Cerebellar cortex (tissue), 1 donor: ENCODE results near the gene IKZF1.

Experiments
- DNase-seq: peaks from one replicate; pipeline ENCODE4 v3.0.0-alpha.2; 2015; ENCODE audit warnings: low spot score

IKZF1 gene

DNA sequence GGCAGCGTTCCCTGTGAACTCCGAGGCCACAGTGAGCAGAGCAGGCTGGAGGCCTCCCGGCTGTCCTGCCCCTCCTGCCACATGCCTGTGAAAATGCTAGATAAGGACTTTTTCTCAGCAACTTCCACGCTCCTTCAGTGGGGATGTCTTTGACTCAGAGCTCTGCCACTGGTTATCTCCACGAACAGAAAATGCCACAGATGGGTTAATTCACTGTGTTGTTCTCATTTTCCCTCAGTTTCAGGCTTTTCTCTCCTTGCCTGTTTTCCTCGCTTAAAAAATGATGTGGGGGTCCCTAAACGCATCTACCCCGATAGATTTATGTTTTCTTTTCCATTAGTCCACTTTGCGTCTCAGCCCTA lies 51.3 kb downstream of the IKZF1 start:
- DNase-seq = no peak

DNA sequence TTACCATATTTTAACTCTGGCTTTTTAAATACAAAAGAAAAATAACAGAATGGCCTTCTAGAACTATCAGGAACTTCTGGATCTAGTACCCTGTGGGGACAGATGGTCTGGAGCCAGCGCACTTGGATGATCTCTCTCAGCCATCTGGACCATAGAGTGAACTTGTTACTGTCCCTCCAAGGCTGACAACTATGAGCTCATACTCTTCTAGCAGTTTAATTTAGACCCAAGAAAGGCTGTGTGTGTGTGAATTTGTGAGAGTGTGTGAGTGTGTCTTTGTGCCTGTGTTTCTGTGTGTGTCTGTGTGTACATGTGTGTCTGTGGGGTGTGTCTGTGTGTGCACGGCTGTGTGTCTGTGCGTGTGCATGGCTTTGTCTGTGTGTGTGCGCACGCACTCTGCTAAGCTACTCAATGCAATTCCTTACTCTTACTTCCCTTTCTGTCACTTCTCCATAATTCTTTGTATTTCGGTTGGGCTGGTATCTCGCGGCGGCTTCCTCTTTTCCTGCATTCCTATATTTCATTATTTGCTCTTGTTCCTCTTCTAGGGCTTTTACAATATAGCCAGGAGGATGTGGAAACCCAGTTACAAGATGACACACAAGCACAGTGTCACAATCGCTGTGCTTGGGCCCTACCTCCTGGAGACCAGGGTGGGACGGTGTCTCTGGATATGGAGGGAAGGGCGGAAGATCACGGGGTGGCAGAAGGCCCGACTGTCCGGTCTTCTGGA lies 51.9 kb downstream of the IKZF1 start:
- DNase-seq = peak; percentile 6

DNA sequence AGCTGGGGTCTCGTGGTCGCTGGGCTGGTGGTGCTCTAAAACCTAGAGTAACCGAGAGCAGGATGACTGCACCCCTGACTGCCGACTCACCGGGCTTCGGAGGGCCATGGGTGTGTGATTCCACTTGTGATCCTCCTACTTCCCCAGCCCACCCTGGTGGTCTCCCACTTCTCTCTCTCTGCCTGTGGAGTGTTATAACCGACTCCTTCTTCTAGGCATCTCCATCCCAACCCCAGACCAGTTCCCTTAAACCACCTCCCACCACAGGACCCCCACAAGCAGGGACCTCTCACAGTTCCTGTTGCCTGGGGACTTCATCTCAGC lies 52.4 kb downstream of the IKZF1 start:
- no peak for DNase-seq

DNA sequence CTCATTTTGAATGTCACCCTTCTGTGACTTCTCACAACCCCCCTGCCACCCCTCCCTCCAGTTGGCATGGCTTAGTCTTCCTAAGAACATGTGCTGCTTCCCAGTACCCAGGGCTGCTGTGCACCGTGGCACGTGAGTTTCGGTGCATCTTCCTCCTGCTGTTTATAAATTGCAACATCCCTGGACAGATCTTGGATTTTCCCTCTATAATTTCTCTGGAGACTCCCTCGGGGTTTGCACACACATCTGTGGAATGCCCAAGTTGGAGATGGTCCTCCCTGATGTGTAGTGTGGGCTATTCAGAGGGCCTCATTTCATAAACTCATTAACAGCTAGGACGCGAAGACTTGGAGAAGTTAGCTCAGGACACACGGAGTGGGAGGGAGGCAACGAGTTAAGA lies 52.9 kb downstream of the IKZF1 start:
- no peak for DNase-seq

DNA sequence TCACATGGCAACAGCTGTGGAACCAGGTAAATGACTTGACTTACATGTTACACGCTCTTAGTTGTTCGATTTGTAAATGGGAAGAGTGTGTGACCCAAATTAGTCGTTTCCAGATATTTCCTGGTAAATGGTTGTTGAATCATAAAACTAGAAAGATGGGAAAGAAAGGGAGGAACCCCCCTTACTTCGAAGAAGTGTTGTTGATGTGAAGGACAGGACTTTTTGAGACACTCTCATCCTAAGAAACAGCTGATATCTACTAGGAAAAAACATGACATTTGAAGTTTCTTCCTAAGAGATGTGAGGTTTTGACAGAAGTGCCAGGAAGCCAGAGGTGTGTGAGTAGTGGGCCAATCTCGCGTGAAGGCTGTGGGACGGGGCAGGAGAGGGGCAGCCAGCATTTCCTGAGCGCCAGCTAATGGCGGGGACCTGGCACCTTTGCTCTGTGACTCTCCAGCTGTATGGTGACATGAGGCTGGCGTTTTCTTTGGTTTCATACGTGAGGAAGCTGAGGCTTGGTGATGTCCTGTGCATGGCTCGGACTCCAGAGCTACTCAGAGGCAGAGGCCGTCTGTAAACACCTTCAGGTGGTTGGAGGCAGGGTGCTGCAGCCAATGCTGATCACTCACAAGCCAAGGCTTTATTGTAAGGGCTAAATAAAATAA lies 53.7 kb downstream of the IKZF1 start:
- no peak for DNase-seq

DNA sequence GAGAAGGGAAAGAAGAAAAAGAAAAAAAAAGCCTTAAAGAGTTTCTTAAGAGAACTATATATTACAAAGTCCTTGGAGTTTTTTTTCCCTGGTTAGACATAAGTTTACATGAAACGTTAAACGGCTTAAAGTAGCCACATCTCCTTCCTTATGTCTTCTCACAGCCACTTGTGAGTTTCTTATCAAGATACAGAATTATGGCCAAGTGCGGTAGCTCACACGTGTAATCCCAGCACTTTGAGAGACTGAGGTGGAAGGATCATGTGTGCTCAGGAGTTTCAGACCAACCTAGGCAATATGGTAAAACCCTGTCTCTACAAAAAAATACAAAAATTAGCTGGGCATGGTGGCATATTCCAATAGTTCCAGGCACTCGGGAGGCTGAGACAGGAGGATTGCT lies 54.3 kb downstream of the IKZF1 start:
- no peak for DNase-seq

DNA sequence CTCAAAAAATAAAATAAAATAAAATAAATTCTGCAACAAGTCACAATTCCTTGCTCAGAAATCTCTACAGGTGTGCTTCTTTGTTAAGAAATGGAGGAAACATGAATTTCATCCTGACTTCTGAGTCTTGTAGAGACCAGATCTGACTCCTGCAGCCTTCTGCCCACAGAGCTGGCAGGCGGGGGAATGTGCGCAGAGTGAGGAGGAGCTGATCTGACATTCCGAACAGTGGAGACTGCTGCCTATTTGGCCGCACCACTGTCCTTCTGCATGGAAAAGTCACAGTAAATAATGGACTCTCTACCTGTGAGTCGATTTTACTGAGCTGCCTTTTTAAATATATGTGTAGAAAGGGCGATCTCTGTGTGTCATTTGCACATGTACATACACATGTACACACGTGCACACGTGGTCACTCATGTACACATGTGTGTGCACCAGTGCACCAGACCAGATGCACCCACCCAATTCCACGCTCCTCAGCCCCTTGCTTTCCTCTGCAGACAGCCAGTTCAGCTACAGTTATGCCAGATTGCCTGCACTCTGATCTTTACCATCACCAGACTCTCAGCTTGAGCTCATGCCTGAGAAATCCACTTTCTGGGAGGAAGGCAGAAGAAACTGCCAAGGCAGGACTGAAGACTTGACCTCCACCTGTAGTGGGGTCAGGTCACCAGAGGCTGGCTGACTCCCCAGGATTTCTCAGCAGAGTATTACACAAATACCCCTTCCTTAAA lies 54.9 kb downstream of the IKZF1 start:
- DNase-seq = no peak

DNA sequence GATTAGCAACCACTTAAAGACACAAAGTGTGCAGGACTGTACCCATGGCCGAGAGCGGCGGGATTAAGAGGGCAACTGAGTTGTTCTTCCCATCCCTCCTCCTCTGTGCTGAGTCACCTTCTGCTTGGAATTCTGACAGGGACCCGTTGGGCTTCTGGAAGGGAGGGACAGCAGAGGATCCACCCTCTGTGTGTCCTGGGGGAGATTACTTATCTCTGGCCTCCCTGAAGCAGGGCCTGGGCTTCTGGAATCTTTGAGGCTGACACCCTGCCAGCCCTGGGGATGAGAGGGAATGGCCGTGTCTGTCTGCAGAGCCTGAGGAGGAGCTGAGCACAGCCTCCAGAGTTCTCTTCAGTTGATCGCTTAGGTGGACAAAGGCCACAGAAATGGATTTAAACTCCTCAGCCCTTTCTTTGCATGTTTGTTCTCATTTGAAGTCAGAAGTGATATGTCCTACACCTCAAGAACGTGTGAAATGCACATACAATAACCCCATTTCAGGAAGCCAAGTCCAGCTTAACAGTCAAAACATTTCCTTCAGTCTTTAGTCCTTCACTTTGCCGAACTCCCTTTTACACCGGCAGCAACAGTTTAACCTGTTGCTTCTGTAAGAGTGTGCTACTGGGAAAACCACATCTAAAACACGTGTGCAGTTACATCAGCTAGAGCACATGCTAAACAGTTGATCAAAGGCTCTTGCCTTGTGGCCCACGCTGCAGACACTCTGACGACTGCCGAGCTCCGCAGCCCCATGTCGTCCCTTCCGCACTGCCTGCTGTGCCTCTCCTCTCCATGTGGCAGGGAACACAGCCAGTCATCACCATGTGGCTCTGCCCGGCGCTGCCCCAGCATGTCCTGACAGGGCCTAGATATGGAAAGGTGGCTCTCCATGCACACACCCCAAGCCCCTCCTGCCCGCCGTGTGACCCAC lies 55.7 kb downstream of the IKZF1 start:
- DNase-seq = no peak

DNA sequence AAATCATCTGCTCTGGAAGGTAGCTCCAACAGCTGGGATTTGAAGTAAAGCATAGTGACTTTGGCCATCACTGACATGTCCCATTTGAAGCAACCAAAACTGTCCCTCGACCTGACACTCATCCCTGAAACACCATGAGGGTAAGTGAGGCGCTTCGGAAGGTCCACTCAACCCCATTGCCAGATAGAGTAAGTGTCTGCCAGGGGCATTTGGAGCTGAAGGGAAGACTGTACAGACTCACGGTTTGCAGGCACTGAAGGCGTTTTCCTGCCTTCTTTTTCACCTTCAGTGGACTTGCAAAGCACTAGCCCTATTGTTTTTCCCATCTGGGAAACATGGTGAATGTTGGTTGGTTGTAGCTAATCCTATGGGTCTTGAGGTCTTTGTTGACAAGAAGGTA lies 57.6 kb downstream of the IKZF1 start:
- no peak for DNase-seq

DNA sequence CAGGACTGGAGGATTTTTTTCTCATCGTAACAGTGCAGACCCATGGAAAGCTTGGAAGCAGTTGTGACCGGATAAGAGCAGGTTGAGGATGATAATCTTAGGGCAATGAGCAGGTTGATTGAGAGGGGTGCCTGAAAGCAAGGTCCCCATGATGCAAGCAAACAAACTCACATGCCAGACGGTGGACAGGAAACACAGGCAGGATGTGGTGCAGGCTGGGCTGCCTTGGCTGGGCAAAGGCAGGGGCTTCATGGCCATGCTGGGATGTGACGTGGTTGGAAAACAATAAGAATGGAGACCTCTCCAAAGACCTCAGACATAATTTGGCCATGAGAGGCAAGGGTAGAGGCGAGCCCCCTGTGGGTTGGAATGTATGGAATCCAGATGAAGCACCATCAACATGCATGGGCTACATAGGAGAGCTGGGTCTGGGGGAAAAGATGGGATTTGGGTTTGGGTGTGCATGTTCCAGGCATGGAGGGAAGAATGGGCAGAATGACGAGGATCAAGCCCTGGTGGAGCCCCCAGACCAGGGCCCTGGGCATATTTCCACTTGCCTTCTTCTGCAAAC lies 58.3 kb downstream of the IKZF1 start:
- DNase-seq = no peak

DNA sequence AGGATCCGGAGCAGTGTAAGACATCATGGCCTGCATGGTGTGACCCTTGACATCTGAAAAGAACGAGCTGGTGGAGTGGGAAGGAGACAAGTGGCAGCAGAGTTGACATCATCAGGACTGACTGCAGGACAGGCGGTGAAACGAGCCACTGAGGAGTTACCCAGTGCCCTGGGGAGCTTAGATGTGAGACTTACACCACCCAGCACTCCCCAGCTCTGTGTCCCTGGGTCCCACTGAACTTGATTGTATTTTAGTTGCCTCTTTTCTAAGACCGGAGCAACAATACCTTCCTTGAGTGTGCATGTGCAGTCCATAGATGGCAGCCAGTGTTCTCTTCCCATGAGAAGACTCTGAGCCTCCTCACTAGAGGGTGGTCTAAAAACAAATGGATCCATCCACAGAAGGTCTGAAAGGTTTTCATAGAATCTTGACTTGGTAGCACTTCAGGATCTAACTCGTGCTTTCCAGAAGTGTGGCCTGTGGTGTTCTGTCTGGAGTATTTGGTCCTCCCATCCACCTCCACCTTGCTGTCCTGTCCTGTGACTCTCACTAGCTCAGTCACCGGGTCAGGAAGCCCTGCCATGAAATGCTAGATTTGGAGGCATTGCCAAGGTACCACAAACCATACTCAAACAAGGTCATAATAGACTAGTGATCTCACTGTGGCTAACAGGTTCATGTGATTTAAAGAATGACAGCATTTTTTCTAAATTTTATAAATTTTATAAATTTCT lies 59.0 kb downstream of the IKZF1 start:
- no peak for DNase-seq

DNA sequence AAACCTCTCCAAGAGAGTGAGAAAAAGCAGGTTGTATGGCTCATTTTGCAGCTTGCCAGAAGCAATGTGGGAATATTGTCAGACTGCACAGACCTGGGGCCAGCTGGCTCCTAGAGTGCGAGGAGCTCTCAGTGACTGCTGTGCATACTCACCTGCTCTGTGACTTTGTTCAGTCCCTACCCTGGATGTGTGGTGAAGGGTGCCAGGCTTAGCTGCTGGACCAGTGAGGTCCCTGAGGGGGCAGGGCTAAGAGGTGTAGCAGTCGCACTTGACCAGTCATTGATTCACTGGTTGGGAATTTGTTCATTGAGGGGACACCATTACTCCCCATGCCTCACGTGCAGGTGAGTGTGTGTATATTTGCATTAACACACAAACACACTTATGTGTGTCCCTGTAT lies 60.1 kb downstream of the IKZF1 start:
- DNase-seq = no peak

DNA sequence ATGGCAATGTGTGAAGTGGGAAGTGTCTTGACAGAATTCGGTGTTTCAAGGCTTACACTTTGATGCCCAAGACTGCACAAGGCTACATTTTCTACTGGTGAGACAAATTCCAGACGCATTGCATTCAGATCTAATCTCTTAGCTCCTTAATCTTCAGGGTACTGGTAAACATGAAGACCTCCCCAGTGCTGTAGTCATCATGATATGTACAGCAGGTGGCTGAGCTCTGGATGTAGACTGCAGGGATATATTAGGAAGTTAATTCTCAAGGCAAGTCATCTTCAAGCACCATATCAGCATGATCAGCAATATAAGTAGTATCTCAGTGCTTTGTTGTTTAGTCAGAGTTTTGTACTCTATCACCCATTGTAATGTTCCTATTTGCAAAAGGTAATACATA lies 61.8 kb downstream of the IKZF1 start:
- DNase-seq = no peak

DNA sequence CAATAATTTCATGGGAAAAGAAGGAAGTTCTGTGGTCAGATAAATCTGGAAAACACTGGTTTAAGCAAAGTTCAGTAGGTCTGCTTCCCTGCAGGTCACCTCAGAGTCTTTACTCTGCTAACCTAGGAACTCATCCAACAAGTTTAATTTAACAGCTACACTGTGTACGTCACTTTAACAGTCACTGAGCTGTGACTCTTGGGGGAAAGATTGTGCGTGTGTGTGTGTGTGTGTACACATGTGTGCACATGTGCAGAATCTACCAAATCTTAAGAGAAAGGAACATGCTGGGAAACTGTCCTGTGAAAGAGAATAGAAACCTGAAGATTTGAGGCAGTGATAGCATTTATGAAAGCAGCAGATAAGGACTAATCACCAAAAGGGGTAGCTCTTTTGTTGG lies 62.6 kb downstream of the IKZF1 start:
- no peak for DNase-seq

DNA sequence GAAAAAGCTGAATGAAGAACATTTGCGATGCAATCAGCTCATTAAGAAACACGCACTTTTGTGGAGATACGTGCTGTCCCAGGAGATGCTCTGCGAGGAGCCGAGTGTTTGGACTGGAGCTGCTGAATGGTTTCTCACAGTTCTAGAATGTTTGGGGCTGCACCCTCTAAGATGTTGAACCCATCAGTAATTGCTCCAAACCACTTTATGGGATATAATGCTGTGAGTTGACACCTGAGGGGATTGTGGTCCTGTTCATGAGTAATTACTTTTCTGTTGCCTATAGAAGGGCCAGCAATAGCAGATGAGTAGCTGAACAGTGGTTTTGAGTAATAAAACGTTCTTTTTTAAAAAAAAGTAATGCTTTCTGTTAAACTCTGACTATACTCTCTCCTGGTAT lies 63.1 kb downstream of the IKZF1 start:
- no peak for DNase-seq

DNA sequence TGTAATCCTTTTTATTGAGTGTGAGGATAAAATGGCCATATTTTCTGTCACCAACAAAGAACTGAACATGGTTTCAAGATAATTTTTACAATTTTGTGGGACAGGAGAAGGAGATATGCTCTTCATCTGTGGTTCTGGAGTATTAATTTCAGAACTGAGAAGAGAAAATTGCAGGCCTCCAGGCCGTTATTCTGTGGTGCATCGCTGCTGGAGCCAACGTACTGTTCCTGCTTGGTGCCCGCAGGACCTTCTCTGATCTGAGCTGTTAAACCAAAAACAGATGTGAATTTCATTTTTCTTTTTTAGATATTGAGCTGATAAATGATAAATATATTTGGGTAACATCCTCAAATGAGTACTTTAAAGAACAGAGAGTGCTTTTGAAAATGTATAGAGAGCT lies 63.9 kb downstream of the IKZF1 start:
- no peak for DNase-seq

DNA sequence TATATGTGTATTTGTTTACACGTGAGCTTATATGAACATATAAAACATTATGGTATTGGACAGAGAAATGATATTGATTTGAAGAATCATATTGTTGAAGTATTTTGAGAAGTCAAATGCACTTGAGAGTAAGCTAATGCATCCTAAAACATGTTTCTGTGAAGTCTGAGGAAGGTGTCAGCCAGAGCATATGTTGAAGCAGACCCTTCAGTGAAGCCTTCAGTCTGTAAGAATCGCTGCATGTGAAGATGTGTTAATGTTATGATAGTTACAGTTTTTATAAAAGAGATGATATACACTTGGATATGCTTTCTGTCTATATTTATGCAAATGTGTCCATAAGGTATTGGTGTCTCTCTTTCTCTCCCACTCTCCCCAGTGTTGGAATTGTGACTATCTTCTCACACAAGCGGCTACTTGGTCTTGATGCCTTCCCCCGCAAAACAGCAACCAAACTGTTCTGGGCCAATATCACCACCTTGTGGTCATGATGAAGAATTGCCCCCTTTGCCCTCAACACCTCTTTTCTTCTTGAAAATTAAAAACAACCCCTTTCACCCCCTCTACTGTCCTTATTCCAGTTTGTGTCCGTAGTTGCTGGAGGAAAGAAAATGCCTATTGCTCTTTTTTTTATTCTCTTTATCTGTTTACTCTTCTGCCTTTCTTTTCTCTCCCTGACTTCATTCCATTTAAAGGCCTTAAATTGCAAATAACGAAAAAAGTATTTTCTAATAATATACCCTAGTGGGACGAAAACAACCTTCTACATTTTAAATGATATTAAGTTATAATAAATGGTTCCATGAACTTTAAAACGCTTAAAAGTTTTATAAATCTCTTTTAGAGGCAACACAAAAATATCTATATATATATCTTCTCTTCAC lies 64.9 kb downstream of the IKZF1 start:
- DNase-seq = peak; percentile 19

DNA sequence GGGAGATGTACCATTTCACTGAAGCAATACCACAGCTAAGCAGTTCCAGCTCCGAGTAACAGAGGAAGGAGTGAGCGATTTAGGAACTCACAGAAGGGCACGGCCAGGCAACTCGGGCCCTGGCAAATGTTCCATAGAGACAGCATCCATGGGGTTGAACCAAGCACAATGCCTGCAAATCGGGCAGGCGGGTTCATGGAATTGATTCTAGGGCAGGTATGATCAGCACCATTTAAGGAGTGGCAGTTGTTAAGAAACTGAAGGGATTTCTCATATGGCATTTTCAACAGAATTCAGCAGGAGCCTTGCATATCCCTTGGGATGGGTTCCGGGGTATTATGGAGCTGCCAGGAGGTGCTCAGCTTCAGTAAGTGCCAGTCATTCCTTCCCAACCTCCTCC lies 66.4 kb downstream of the IKZF1 start:
- no peak for DNase-seq

DNA sequence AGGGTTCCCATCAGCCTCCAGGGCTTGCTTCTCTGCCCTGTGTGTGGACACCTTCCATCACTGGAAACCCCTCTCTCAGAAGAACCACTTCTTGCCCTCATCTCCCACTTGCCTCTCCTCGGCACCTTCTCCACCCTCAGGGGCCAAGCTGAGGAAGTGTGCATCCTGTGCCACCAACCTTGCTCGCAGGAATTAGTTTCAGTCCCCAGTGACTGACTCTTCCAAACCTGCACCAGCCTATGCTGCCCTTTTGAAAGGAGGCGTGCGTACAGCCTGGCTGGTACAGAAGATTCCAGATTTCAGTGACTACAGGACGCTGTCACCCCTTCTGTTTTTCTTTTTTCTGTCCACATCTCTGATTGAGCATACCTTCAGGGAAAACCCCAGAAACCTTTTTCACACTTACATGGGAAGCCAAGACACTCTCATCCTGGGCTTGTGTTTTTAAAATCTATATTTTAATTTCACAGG lies 67.1 kb downstream of the IKZF1 start:
- no peak for DNase-seq

DNA sequence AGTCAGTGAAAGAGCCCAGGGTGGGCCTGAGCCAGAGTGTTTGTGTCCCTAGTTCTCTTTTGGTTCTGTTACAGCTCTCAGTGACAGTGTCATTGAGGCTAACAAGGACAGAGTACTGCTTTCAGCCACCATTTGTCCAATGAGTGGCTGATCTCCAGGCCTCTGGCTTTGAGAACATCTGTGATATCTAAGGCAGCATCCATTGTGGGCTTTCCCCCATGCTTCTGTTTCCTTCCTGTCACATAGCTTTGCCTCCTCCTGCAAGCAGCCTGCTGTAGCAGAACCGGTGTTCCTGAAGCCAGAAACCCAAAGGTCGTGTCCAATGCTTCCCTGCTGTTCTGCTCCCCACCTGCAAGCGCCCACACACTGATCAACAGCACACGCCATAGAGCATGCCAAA lies 68.4 kb downstream of the IKZF1 start:
- DNase-seq = no peak
